Measurements from ENCODE around the gene CAV3.

CAV3 gene

DNA sequence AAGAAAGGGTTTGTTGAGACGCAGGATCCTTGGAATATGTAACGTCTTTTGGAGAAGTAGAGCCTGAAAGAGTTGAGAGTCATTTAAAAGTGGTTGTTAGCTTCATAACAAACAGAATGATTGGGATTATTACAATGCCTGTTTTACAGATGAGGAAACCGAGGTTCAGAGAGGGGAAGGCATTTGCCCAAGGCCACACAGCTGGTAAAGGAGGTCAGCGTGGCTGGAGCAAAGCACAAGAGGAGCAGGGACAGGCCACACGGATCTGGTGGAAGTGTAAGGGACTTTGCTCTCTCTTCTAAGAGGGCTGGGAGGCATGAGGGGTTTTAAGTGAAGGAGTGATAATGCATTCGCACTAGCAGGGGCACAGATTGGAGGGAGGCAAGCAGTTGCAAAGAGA, 42.0 kb downstream of the CAV3 start:
- Histone ChIP-seq H3K9ac (ENCODE audit: low read depth, low read length) (no peak overlapping the region), H3K36me3 (ENCODE audit: control insufficient read depth, insufficient read depth, low read length) (no peaks in the 10 kb centered on the region), H3K4me3 (ENCODE audit: low read depth, low read length) (no peak overlapping the region), H3K4me1 (ENCODE audit: control insufficient read depth, insufficient read depth, low read length) (peaks cover 10% of the 10 kb centered on the region), H3K9me3 (ENCODE audit: control insufficient read depth, insufficient read depth, low read length) (no peaks in the 10 kb centered on the region), H3K27me3 (ENCODE audit: control insufficient read depth, insufficient read depth, low read length) (no peaks in the 10 kb centered on the region; the same call in 1 of the 2 replicates), H3K27ac (ENCODE audit: low read depth, low read length) (peak overlapping the region; percentile 14)

DNA sequence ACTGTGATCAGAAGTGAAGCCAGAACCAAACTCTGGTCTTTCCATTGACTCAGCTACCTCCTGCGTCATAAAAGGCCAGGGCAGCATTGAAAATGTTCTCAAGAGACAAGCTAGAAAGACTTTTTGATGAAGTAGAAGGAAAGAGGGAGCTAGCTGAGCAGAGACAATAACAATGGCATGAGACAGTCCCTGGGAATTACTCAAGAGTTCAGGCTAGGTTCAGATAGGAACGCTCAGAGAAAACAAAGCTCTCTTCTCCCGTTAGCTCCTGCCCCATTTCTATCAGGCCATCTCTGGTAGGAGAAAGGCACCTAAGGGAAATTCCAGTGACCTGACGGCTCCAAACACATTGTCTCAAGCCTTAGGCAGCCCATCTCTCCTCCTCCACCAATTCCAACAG, 42.8 kb downstream of the CAV3 start:
- Histone ChIP-seq H3K36me3 (ENCODE audit: control insufficient read depth, insufficient read depth, low read length) (no peaks in the 10 kb centered on the region), H3K9ac (ENCODE audit: low read depth, low read length) (no peak overlapping the region), H3K9me3 (ENCODE audit: control insufficient read depth, insufficient read depth, low read length) (no peaks in the 10 kb centered on the region), H3K4me1 (ENCODE audit: control insufficient read depth, insufficient read depth, low read length) (peaks cover 2% of the 10 kb centered on the region), H3K27me3 (ENCODE audit: control insufficient read depth, insufficient read depth, low read length) (no peaks in the 10 kb centered on the region; the same call in 1 of the 2 replicates), H3K27ac (ENCODE audit: low read depth, low read length) (no peak overlapping the region), H3K4me3 (ENCODE audit: low read depth, low read length) (no peak overlapping the region)

DNA sequence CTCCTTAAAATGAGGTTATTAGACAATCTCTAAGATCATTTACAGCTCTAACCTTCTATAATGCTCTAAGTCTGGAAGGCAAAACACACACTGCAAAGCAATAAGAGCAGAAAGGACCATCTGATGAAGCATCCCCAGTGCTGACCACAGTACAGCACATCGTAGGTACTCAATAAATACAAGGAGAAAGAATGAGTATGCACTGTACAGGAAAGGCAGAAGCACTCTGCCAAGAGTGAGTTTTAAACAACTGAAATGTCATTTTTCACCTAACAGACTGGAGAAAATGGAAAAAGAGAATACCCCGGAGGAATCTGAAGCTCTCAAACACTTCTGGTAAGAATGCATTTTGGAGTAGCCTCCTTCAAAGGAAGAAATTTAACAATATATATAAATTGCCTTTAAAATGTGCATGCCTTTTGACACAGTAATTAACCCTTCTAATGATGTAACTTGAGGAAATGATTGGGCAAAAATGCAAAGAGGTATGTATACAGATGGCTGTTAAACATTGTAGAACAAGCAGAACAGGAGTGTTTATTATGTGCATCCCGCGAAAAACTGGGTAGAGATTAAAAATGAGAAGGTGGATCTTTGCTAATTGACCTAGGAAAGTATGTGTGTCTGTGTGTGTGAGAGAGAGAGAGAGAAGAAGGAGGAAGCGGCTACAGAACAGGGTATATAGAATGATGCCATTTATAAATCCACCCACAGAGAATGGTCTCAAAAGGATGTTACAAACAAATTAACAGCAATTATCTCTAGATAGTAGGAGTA, 43.8 kb downstream of the CAV3 start:
- no peak overlapping the region for H3K4me3 ChIP-seq (ENCODE audit: low read depth, low read length)
- no peaks in the 10 kb centered on the region for H3K9me3 ChIP-seq (ENCODE audit: control insufficient read depth, insufficient read depth, low read length)
- H3K36me3 ChIP-seq (ENCODE audit: control insufficient read depth, insufficient read depth, low read length), result no peaks in the 10 kb centered on the region
- no peak overlapping the region for H3K27ac ChIP-seq (ENCODE audit: low read depth, low read length)
- no peak overlapping the region for H3K9ac ChIP-seq (ENCODE audit: low read depth, low read length)
- H3K4me1 ChIP-seq (ENCODE audit: control insufficient read depth, insufficient read depth, low read length), result no peaks in the 10 kb centered on the region; the same call in 1 of the 2 replicates
- no peaks in the 10 kb centered on the region for H3K27me3 ChIP-seq (ENCODE audit: control insufficient read depth, insufficient read depth, low read length)

DNA sequence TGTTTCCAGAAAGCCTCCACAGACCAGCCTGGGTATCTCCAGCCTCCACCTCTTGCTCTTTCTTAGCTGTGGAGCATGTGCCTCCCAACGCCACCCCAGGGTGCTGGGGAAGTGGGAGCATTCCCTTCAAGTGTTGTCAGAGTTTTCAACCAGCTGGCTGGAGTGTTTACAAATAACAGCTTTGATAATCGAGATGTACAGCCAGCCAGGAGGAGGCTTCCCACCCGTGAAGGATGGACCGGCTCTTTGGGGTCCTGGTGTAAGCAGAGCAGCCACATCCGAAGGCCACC, 44.3 kb downstream of the CAV3 start:
- H3K4me1 ChIP-seq (ENCODE audit: control insufficient read depth, insufficient read depth, low read length), result no peaks in the 10 kb centered on the region; the same call in 1 of the 2 replicates

DNA sequence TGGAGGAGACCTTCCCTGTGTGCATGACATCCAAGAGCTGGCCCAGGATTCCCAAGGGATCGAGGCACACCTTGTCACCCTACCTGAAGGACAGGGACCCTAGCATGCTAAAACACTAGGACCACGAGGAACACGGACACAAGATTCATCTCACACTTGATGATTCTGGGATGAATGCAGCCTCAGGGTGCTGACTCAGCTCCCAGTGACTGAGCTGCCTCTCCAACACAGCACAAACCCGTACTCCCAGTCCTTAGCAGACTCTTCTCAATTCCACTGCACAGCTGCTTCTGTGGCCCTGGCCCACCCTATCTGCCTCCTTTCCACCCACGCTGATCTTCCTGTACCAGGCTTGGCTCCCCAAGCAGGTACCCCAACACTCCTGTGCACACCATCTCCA, 44.9 kb downstream of the CAV3 start:
- H3K9me3 ChIP-seq (ENCODE audit: control insufficient read depth, insufficient read depth, low read length), result no peaks in the 10 kb centered on the region
- peaks cover under 1% of the 10 kb centered on the region; the same call in 1 of the 2 replicates for H3K4me1 ChIP-seq (ENCODE audit: control insufficient read depth, insufficient read depth, low read length)
- H3K27me3 ChIP-seq (ENCODE audit: control insufficient read depth, insufficient read depth, low read length), result no peaks in the 10 kb centered on the region
- H3K9ac ChIP-seq (ENCODE audit: low read depth, low read length), result no peak overlapping the region
- no peaks in the 10 kb centered on the region for H3K36me3 ChIP-seq (ENCODE audit: control insufficient read depth, insufficient read depth, low read length)
- H3K4me3 ChIP-seq (ENCODE audit: low read depth, low read length), result no peak overlapping the region
- H3K27ac ChIP-seq (ENCODE audit: low read depth, low read length), result no peak overlapping the region

More for the DNA sequence above, 44.3 kb downstream of the CAV3 start:
- Histone ChIP-seq H3K9me3 (ENCODE audit: control insufficient read depth, insufficient read depth, low read length) (no peaks in the 10 kb centered on the region), H3K4me3 (ENCODE audit: low read depth, low read length) (no peak overlapping the region), H3K27ac (ENCODE audit: low read depth, low read length) (no peak overlapping the region), H3K9ac (ENCODE audit: low read depth, low read length) (no peak overlapping the region), H3K27me3 (ENCODE audit: control insufficient read depth, insufficient read depth, low read length) (no peaks in the 10 kb centered on the region), H3K36me3 (ENCODE audit: control insufficient read depth, insufficient read depth, low read length) (no peaks in the 10 kb centered on the region)

DNA sequence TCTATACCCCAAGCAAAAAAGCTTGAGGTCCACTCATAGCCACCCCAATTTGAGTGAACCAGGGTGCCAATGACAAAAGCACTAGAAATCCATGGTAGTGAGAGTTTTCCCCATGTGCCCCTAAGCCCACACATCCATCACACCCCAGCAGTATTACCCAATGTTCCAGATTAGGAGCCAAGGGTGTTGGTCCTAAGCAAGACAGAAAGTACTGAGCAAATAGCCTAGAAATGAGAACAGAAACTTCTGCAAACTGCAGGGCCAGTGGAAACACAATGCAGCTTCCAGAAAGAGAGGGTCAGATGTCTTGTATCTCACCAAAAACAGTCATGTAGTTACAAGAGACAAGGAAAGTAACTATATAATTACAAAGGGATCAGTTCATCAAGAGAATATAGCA, 46.7 kb downstream of the CAV3 start:
- Histone ChIP-seq H3K27ac (ENCODE audit: low read depth, low read length) (no peak overlapping the region), H3K27me3 (ENCODE audit: control insufficient read depth, insufficient read depth, low read length) (no peaks in the 10 kb centered on the region), H3K9me3 (ENCODE audit: control insufficient read depth, insufficient read depth, low read length) (no peaks in the 10 kb centered on the region), H3K9ac (ENCODE audit: low read depth, low read length) (no peak overlapping the region), H3K4me3 (ENCODE audit: low read depth, low read length) (no peak overlapping the region), H3K4me1 (ENCODE audit: control insufficient read depth, insufficient read depth, low read length) (peaks cover 17% of the 10 kb centered on the region), H3K36me3 (ENCODE audit: control insufficient read depth, insufficient read depth, low read length) (no peaks in the 10 kb centered on the region)

DNA sequence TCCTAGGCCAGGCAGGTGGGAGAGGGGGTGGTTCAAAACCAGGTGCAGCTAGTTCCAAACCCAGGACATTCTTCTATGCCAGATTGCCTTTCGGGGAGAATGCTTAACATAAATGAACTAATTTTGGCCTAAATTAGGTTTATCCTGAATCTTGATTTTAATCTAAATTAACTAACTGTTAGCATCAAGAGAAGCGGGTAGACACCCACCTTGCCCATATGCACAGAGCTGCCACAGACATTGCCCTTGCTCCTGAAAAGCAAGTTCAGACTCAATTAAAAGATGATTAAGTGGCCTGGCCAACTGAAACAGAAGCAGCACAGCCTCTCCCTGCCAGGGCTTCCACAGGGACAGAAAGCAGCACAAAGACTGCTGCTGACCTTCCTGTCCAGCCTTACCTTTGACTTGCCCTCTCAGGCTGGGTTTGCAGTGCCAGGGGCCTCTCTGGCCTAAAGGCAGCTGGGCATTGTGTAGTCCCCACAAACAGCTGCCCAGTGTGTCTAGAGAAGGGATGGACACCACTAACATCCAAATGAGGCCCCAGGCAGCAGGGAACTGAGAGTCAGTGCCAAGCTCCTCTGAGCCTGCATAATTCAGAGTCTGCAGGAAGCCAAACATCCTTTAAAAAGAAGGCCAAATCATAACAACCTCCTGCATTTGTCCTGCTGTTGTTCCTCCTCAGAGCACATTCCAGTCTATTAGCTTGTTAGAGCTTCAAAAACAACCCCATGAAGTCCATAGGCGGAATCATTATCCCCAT, 51.3 kb downstream of the CAV3 start:
- Histone ChIP-seq H3K27ac (ENCODE audit: low read depth, low read length) (no peak overlapping the region), H3K36me3 (ENCODE audit: control insufficient read depth, insufficient read depth, low read length) (no peaks in the 10 kb centered on the region), H3K4me1 (ENCODE audit: control insufficient read depth, insufficient read depth, low read length) (peaks cover 17% of the 10 kb centered on the region), H3K27me3 (ENCODE audit: control insufficient read depth, insufficient read depth, low read length) (no peaks in the 10 kb centered on the region), H3K9me3 (ENCODE audit: control insufficient read depth, insufficient read depth, low read length) (no peaks in the 10 kb centered on the region), H3K4me3 (ENCODE audit: low read depth, low read length) (no peak overlapping the region), H3K9ac (ENCODE audit: low read depth, low read length) (no peak overlapping the region)

DNA sequence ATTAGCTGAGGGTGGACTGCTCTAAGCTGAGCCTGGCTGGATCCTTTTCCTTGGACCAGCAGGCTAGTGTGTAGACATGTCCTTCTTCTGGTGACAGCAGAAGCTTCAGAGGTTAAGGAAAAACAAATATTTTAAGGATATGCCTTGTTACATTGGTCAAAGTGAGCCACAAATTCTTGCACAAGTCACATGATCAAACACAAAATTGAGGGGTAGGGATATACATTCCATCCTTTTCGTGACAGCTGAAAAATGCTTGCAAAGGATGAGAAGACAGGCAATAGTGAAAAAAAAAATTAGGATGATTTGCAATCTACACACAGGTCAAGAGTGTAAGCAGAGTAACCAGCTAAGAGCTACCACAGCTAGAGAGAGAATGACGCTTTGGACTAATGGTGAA, 56.9 kb downstream of the CAV3 start:
- Histone ChIP-seq H3K36me3 (ENCODE audit: control insufficient read depth, insufficient read depth, low read length) (no peaks in the 10 kb centered on the region), H3K4me1 (ENCODE audit: control insufficient read depth, insufficient read depth, low read length) (no peaks in the 10 kb centered on the region), H3K27ac (ENCODE audit: low read depth, low read length) (no peak overlapping the region), H3K9ac (ENCODE audit: low read depth, low read length) (no peak overlapping the region), H3K9me3 (ENCODE audit: control insufficient read depth, insufficient read depth, low read length) (no peaks in the 10 kb centered on the region), H3K27me3 (ENCODE audit: control insufficient read depth, insufficient read depth, low read length) (no peaks in the 10 kb centered on the region), H3K4me3 (ENCODE audit: low read depth, low read length) (no peak overlapping the region)

DNA sequence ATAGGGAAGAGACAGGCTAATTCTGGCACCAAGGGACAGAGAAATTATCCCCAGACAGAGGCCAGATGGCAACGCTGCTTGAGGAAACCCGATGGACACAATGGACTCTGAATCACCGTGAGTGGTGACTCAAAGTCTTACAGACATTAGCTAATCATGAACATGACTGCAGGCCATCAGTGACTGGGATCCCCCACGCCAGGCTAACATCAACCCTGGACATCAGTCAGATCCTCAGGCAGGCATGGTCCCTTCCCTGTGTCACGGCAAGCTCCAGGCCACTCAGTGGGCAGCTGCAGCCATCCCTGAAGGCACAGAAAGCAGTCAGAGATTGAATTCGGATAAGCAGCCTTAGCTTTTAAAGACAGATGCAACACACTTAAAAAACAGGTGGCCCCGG, 59.6 kb downstream of the CAV3 start:
- Histone ChIP-seq H3K27ac (ENCODE audit: low read depth, low read length) (no peak overlapping the region), H3K9me3 (ENCODE audit: control insufficient read depth, insufficient read depth, low read length) (no peaks in the 10 kb centered on the region), H3K9ac (ENCODE audit: low read depth, low read length) (no peak overlapping the region), H3K4me3 (ENCODE audit: low read depth, low read length) (no peak overlapping the region), H3K27me3 (ENCODE audit: control insufficient read depth, insufficient read depth, low read length) (no peaks in the 10 kb centered on the region), H3K4me1 (ENCODE audit: control insufficient read depth, insufficient read depth, low read length) (no peaks in the 10 kb centered on the region), H3K36me3 (ENCODE audit: control insufficient read depth, insufficient read depth, low read length) (no peaks in the 10 kb centered on the region)

DNA sequence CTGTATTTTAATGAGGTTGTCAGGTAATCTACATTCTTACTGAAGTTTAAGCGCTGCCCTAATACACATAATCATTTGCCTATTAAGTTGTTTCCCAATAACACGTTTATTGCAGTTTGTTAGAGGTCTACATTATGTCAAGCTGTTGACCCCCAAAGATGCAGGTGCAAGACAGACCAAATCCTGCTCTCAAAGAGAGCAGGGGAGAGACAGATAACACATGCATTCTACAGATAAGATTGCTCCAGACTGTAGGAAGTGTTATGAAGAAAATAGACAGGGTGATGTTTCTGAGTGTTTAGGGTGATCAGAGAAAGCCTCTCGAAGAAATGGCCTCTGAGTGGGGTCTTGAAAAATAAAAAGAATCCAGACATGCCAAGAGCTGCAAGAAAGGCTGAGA, 60.6 kb downstream of the CAV3 start:
- Histone ChIP-seq H3K27me3 (ENCODE audit: control insufficient read depth, insufficient read depth, low read length) (no peaks in the 10 kb centered on the region), H3K27ac (ENCODE audit: low read depth, low read length) (no peak overlapping the region), H3K9ac (ENCODE audit: low read depth, low read length) (no peak overlapping the region), H3K9me3 (ENCODE audit: control insufficient read depth, insufficient read depth, low read length) (no peaks in the 10 kb centered on the region), H3K4me1 (ENCODE audit: control insufficient read depth, insufficient read depth, low read length) (no peaks in the 10 kb centered on the region), H3K4me3 (ENCODE audit: low read depth, low read length) (no peak overlapping the region), H3K36me3 (ENCODE audit: control insufficient read depth, insufficient read depth, low read length) (no peaks in the 10 kb centered on the region)
